ENCODE results near the gene AURKAIP1.

AURKAIP1 gene

DNA sequence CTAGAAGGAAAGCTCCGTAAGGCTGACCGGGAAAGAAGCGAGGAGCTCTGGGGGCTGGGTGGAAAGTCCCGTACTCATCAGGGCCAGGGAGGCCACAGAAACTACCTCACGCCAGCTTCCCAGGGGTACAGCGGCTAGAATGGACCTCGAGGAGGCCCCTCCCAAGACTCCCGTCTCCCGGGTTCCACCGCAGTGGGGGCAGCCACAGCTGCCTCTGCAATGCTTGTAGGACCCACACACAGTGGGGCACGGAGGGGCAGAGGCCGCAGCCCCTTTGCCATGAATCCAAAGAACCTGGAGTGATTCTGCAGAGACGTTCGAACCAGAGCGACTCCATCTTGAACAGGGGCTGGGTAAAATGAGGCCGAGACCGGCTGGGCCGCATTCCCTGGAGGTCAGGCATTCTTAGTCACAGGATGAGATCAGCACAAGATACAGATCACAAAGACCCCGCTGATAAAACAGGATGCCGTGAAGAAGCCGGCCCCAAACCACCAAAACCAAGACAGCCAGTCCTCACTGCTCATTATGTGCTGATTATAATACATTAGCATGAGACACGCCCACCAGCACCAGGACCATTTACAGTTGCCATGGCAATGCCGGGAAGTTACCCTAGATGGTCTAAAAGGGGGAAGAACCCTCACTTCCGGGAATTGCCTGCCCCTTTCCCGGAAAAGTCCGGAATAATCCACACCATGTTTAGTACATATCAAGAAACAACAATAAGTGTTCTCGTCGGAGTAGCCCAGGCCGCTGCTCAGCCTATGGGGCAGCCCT is 47.6 kb upstream of the AURKAIP1 start:
- no peak for DNase-seq (ENCODE audit: low read depth in 1 of 2, low spot score in 1 of 2)

DNA sequence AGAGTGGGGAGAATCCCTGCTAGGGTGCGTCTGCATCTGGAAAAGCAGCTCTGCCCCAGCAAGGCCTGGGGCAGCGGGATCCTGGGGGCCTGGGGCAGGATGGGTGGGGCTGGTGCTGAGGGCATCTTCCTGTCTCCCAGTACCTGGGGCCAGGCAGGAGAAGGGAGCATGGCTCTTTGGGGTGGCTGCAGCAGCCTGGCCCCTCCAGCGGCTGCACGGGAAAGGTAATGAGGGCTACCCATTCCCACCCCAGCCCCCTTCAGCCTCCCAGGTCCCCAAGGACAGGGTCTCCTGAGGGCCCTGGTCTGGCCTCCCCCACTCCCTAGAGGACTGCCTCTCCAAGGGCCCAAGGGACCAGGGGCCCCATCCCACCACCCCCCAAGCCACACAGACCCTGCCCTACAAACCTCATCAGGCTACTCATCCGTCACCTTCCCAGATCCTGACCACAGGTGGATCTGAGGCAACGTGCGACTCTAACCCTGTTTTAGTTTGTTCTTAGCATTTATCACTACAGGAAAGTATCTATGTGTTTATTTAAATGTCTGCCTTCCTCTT is 47.0 kb upstream of the AURKAIP1 start:
- TF ChIP-seq GABPA (IDR thresholded peaks at IDR 0.05; ENCODE audit: low read depth) = no peak
- TF ChIP-seq, protein P1, sequence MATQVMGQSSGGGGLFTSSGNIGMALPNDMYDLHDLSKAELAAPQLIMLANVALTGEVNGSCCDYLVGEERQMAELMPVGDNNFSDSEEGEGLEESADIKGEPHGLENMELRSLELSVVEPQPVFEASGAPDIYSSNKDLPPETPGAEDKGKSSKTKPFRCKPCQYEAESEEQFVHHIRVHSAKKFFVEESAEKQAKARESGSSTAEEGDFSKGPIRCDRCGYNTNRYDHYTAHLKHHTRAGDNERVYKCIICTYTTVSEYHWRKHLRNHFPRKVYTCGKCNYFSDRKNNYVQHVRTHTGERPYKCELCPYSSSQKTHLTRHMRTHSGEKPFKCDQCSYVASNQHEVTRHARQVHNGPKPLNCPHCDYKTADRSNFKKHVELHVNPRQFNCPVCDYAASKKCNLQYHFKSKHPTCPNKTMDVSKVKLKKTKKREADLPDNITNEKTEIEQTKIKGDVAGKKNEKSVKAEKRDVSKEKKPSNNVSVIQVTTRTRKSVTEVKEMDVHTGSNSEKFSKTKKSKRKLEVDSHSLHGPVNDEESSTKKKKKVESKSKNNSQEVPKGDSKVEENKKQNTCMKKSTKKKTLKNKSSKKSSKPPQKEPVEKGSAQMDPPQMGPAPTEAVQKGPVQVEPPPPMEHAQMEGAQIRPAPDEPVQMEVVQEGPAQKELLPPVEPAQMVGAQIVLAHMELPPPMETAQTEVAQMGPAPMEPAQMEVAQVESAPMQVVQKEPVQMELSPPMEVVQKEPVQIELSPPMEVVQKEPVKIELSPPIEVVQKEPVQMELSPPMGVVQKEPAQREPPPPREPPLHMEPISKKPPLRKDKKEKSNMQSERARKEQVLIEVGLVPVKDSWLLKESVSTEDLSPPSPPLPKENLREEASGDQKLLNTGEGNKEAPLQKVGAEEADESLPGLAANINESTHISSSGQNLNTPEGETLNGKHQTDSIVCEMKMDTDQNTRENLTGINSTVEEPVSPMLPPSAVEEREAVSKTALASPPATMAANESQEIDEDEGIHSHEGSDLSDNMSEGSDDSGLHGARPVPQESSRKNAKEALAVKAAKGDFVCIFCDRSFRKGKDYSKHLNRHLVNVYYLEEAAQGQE (IDR thresholded peaks at IDR 0.05; ENCODE audit: insufficient replicate concordance, low read depth) = no peak
- TF ChIP-seq, protein P2, sequence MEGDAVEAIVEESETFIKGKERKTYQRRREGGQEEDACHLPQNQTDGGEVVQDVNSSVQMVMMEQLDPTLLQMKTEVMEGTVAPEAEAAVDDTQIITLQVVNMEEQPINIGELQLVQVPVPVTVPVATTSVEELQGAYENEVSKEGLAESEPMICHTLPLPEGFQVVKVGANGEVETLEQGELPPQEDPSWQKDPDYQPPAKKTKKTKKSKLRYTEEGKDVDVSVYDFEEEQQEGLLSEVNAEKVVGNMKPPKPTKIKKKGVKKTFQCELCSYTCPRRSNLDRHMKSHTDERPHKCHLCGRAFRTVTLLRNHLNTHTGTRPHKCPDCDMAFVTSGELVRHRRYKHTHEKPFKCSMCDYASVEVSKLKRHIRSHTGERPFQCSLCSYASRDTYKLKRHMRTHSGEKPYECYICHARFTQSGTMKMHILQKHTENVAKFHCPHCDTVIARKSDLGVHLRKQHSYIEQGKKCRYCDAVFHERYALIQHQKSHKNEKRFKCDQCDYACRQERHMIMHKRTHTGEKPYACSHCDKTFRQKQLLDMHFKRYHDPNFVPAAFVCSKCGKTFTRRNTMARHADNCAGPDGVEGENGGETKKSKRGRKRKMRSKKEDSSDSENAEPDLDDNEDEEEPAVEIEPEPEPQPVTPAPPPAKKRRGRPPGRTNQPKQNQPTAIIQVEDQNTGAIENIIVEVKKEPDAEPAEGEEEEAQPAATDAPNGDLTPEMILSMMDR (IDR thresholded peaks at IDR 0.05; ENCODE audit: insufficient read depth, low read length) = no peak
- no peak for DNase-seq (ENCODE audit: low read depth in 1 of 2, low spot score in 1 of 2)
- H3K27ac ChIP-seq (replicated peaks) = no peak overlapping the region
- no peak overlapping the region for H3K4me3 ChIP-seq (replicated peaks; ENCODE audit: insufficient read depth, low read length)
- H3K27me3 ChIP-seq (ENCODE audit: insufficient read depth, poor library complexity, severe bottlenecking) = peaks cover 12% of the 10 kb centered on the region

More for the DNA sequence above, 47.6 kb upstream of the AURKAIP1 start:
- Histone ChIP-seq H3K4me3 (replicated peaks; ENCODE audit: insufficient read depth, low read length) (no peak overlapping the region), H3K27me3 (ENCODE audit: insufficient read depth, poor library complexity, severe bottlenecking) (peaks cover 14% of the 10 kb centered on the region), H3K27ac (replicated peaks) (no peak overlapping the region)
- TF ChIP-seq POLR2AphosphoS5 (IDR thresholded peaks at IDR 0.05; ENCODE audit: low read depth) (no peak), GABPA (IDR thresholded peaks at IDR 0.05; ENCODE audit: low read depth) (no peak), SPI1 (IDR thresholded peaks at IDR 0.05; ENCODE audit: borderline replicate concordance, low read depth) (no peak)
- TF ChIP-seq, protein P2 (IDR thresholded peaks at IDR 0.05; ENCODE audit: insufficient read depth, low read length) = no peak
- TF ChIP-seq, protein P1 (IDR thresholded peaks at IDR 0.05; ENCODE audit: insufficient replicate concordance, low read depth) = no peak

DNA sequence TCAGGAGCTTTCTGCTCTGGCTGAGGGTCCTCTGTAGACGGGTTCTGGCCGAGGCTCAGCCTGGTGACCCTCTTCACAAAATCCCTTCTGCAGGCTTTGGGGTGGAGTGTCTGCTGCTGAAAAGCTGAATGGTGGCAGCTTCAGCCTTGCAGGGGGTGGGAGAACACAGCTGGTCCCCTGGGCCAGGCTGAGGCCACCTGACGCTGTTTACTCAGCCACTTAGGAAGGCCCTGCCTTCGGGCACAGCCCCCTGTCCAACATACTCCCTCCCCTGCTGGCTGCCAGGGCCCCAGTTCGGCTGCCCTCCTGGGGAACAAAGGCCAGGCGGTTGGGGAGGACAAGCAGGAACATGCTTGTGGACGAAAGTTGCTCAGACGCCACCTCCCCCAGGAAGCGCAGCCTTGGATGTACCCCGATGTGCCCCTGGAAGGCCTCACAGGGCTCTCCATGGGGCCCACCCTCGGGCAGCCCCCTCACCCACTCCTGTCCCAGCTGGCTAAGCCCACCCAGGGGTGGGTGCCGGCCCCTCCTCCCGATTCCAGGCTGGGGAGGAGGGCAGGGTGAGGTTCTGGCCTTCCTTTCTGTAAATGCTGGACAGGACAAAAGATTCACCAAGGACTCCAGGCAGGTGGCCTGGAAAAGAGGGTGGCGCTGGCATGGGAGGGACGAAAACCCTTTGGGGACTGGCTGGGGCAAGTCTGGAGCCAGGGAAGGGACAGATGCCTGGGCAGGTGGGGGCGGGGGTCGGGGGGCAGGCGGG is 46.3 kb upstream of the AURKAIP1 start, which contains the start of gene ANKRD65:
Gene ANKRD65 (minus strand): TSS at position 130 of the 760 bp plus-strand sequence. CDS start 271 bp downstream, outside the sequence.
- Histone ChIP-seq H3K27me3 (ENCODE audit: insufficient read depth, poor library complexity, severe bottlenecking) (peaks cover 8% of the 10 kb centered on the region), H3K27ac (replicated peaks) (no peak within 1 kb of the TSS), H3K4me3 (replicated peaks; ENCODE audit: insufficient read depth, low read length) (no peak within 1 kb of the TSS)
- TF ChIP-seq POLR2AphosphoS5 (IDR thresholded peaks at IDR 0.05; ENCODE audit: low read depth) (no peak), GABPA (IDR thresholded peaks at IDR 0.05; ENCODE audit: low read depth) (no peak), SPI1 (IDR thresholded peaks at IDR 0.05; ENCODE audit: borderline replicate concordance, low read depth) (no peak)
- TF ChIP-seq, protein P2 (IDR thresholded peaks at IDR 0.05; ENCODE audit: insufficient read depth, low read length) = no peak
- TF ChIP-seq, protein P1 (IDR thresholded peaks at IDR 0.05; ENCODE audit: insufficient replicate concordance, low read depth) = no peak
- no peak for DNase-seq (ENCODE audit: low read depth in 1 of 2, low spot score in 1 of 2)

Data from HL-60 (cell line).